Measurements from ENCODE around the gene TFB2M. TPM values are rescaled to one million over a fixed set of nuclear protein-coding genes. Genes with fewer than 3 reads are reported as not detected.
"Not testable (repeated sequence)": the region's sequence is repeated elsewhere in the genome, so short reads cannot be mapped to it uniquely, and the experiment has no call there.

Gene TFB2M
- total RNA-seq, 2 donors from 2014 or later: 10.2 to 12.3 TPM

DNA sequence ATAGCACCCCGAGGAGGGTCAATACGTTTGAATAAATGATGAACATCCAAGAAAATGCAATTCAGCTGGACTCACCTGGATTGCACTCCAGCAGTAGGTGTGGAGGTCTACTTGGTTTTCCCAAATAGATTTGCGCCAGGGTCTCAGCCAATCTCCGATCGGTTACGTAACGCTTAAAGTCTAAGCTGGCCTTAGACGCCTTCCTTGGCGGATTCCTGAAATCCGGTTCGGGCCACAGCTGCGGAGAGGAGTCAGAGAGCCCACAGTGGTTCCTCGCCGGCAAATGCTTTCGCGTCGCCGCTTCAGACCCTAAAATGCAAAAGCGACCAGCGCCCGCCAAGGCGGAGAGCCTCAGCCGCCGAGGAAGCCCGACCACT is 322 bp downstream of the TFB2M start:
- peak; percentile 1 for ATAC-seq
- intact Hi-C loops (cut with DNase I, micrococcal nuclease): loop anchor here in 1 of 2 donors (10.0 kb wide), 1 partner anchor 79 kb away; no protein-coding TSS in a partner anchor
- no peak for DNase-seq

DNA sequence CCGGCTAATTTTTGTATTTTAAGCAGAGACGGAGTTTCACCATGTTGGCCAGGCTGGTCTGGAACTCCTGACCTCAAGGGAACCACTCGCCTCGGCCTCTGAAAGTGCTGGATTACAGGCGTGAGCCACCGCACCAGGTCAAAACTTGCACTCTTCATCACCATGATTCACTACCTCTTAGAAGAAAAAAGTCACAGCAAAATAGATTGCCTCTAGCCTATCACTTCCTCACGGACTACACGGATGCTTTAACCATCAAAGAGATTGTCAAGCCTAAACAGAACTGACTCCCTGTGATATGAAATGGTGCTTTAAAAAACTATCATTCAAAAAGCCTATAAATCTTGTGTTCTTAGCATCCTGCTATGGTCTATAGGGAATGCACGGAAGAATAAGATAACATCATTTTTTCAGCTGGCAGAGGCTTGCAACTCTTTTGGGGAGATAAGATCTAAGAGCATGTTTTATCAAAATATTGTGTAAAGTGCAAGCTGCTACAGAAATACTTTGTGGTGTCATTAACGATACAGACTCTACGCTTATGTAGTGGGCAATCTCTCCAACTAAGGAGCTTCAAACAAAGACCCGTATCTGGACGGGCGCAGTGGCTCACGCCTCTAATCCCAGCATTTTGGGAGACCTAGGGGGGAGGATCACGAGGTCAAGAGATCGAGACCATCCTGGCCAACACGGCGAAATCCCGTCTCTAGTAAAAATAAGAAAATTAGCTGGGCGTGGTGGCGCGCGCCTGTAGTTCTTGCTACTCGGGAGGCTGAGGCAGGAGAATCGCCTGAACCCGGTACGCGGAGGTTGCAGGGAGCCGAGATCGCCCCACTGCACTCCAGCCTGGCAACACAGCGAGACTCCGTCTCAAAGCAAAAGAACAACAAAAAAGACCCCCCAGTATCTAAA is 966 bp downstream of the TFB2M start:
- intact Hi-C loops (cut with DNase I, micrococcal nuclease): loop anchor here in 1 of 2 donors (10.0 kb wide), 1 partner anchor 80 kb away; no protein-coding TSS in a partner anchor
- DNase-seq (peak in 1 of 2 donors; percentile 32), ATAC-seq (no peak)

DNA sequence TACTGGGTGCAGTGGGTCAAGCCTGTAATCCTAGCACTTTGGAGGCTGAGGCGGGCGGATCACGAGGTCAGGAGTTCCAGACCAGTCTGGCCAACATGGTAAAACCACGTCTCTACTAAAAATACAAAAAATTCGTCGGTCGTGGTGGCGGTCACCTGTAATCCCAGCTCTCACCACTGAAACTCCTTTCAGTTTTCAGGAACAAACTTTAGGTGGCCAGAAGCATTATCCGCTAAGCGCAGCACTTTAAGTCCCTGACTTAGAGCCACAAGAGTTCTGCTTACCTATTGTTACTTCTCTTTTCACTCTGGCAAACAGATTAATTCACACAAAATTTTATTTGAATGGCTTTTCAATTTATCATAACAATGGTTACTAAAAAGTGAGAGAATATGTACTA is 5.2 kb downstream of the TFB2M start:
- not testable (repeated sequence) for DNase-seq, ATAC-seq
- intact Hi-C loops (cut with DNase I, micrococcal nuclease): loop anchor here in 1 of 2 donors (10.0 kb wide), 1 partner anchor 84 kb away; no protein-coding TSS in a partner anchor

DNA sequence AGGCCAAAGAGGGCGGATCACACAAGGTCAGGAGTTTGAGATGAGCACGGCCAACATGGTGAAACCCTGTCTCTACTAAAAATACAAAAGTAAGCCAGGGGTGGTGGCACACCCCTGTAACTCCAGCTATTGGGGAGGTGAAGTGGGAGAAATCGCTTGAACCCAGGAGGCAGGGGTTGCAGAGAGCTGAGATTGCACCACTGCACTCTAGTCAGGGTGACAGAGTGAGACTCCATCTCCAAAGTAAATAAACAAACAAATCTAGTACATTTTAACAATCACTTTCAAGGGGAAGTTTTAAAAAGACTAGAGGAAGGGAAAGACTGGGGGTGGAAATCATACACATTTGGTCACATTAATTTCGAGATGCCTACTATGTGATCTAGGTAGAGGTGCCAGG is 6.8 kb downstream of the TFB2M start:
- ATAC-seq (no peak), DNase-seq (no peak)
- intact Hi-C loops (cut with DNase I, micrococcal nuclease): no loop called here

DNA sequence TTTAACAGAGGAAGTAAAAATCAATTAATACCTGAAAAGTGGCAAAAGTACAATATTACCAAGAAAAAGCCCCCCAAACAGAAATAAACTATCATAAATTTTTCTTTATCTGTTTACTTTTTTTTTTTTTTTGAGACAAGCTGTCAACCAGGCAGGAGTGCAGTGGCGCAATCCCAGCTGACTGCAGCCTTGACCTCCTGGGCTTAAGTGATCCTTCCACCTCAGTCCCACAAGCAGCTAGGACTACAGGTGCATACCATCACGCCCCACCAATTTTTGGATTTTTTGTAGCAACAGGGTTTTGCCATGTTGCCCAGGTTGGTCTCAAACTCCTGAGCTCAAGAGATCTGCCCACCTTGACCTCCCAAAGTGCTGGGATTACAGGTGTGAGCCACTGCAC is 8.0 kb downstream of the TFB2M start:
- ATAC-seq (no peak), DNase-seq (no peak)
- intact Hi-C loops (cut with DNase I, micrococcal nuclease): no loop called here

DNA sequence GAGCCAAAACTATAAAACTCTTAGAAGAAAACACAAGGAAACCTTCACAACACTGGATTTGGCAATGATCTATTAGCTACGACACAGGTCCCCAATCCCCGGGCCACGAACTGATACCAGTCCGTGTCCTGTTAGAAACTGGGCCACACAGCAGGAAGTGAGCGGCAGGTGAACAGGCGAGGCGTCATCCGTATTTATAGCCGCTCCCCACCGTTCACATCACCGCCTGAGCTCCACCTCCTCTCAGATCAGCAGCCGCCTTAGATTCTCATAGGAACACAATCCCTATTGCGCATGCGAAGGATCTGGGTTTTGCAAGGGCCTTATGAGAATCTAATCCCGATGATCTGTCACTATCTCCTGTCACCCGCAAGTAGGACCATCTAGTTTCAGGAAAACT is 11.9 kb downstream of the TFB2M start:
- intact Hi-C loops (cut with DNase I, micrococcal nuclease): no loop called here
- DNase-seq (no peak), ATAC-seq (no peak)

DNA sequence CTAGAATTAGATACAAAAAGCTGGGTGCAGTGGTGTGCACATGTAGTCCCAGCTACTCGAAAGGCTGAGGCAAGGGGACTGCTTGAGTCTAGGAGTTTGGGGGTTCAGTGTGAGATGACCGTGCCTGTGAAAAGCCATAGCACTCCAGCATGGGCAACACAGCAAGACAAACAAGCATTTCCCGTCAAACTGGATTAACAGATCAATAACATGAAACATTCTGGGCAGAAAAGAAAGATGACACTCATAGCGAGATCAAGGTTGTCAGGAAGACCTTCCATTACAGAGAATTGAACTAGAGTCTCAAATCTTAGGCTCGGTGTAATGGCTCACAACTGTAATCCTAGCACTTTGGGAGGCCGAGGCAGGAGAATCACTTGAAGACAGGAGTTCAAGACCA is 14.0 kb downstream of the TFB2M start:
- ATAC-seq (no peak), DNase-seq (no peak)
- intact Hi-C loops (cut with DNase I, micrococcal nuclease): no loop called here

DNA sequence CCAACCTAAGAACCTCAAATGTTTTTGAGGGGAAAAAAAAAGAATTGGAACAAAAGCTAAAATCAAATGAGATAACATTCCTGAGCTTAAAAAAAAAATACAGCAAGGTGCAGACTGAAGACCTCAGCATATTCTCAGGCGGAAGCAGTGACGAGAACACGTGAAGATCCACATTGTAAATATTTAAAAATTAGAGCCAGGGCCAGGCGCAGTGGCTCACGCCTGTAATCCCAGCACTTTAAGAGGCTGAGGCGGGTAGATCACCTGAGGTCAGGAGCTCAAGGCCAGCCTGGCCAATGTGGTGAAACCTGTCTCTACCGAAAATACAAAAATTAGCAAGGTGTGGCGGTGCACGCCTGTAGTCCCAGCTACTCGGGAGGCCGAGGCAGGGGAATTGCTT is 15.7 kb downstream of the TFB2M start:
- intact Hi-C loops (cut with DNase I, micrococcal nuclease): no loop called here
- DNase-seq: no peak

DNA sequence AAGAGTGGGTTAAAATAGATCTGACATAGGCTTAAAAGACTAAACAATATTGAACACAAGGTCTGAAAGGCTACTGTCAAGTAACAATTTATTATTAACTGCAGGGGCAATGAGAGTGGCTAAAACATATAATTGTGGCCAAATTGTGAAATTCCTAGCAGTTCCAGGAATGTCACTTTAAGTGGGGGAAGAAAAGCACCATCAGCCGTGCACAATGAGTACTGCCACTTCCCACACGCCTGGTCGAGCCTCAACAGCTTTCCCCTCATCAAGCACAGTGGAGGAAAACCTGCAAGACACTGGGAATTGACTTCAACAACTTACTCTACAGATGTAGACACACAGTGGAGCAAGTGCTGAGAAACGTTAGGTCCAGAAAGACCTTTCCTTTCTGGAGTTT is 16.4 kb downstream of the TFB2M start:
- ATAC-seq: no peak
- DNase-seq: no peak
- intact Hi-C loops (cut with DNase I, micrococcal nuclease): no loop called here

More for the DNA sequence above, 15.7 kb downstream of the TFB2M start:
- ATAC-seq: no peak

DNA sequence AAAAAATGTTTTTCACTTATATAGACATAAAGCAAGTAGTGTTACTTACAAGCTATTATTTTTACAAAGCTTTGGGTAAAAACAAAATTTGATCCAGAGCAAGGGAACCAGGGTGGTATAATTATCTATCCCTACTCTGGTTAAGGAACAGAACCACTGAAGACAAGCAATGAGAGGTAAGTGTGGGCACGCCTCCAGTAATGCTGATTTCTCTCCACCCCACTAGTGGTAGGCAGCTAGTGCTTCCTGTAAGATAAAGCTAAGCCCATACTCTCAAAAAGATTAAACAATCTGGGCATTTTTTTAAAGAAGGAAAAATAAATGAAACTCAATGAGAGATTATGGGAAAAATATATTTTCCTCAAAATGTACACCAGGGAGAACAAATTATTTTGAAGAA is 22.1 kb downstream of the TFB2M start:
- DNase-seq (no peak), ATAC-seq (no peak)
- intact Hi-C loops (cut with DNase I, micrococcal nuclease): no loop called here

DNA sequence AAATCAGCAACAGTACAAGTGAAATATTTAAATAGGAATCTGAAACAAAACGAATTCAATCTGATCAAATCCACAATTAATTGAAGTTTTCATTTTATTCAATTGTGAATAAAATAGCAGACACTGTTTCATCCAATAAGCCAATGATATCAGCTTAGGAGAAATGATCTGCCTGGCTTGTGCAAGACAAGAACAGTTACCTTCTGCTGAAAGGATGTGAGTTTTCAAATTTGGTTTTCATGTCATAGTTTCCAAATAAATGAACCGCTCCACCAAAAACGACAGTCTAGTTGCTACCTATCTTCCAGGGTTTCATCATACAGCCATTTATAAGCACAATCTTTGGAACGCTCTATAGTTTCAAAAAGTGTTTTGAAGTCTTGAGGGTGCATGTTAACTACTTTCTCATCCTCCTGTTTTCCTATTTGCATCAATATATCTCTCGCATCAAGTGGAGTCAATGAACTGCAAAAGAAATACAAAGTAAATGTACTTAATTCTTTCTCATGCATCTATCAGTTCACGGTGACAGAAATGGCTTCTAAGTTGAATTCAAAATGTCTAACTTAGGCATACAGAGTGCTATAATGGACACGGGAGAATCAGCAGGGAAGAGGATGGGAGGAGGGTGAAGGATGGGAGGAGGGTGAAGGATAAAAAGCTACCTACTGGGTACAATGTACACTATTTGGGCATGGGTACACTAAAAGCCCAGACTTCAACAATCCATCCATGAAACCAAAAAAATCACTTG is 25.1 kb downstream of the TFB2M start:
- no peak for ATAC-seq
- no peak for DNase-seq
- intact Hi-C loops (cut with DNase I, micrococcal nuclease): no loop called here

DNA sequence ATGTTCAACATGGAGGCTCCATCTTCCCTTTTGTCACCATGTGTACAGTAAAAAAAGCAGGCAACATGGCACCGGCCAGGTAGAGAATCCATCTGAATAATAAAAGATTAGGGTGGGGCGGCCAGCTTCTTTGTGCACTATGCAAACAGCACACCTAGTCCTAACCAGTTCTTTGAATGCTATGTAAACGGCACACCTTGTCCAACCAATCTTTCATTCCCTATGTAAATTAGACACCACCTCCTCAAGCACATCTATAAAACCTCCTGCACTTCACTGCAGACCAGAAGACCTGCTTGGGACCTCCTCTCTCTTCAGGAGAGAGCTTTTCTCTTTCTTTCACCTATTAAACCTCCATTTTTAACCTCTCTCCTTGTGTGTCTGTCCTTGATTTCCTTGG is 28.2 kb downstream of the TFB2M start:
- DNase-seq (peak; percentile 58 to 59), ATAC-seq (peak; percentile 100)
- intact Hi-C loops (cut with DNase I, micrococcal nuclease): no loop called here

DNA sequence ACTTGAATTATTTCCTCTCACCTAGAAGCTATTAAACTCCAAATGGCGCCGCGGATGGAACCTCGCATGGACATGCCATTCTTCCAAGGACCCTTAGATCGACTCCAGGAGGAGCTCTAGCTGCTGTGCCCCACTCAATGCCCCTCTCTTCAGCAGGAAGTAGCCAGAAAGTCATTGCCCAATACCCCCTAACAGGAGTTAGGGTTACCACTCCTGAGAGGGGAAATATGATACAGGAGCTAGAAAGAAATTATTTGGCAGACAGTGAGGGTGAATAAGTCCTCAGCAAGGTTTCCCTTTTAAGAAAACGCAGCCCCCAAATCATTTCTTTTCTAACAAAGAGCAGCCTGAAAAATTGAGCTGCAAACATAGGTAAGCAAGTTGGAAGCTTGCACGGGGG is 28.6 kb downstream of the TFB2M start:
- no peak for DNase-seq
- no peak for ATAC-seq
- intact Hi-C loops (cut with DNase I, micrococcal nuclease): no loop called here

DNA sequence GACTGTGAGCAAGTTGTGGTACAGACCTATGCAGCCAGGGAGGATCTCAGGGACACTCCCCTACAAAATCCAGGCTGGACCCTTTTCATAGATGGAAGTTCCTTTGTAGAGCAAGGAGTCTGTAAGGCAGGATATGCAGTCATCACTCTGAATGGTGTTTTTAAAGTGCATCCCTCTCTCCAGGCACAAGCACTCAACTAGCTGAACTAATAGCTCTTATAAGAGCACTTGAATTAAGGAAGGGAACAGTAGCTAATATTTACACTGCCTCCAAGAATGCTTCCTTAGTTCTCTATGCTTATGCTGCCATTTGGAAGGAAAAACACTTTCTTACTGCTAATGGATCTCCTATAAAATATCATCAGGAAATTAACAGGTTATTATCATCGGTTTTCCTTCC is 31.9 kb downstream of the TFB2M start:
- ATAC-seq (no peak), DNase-seq (no peak)
- intact Hi-C loops (cut with DNase I, micrococcal nuclease): no loop called here

DNA sequence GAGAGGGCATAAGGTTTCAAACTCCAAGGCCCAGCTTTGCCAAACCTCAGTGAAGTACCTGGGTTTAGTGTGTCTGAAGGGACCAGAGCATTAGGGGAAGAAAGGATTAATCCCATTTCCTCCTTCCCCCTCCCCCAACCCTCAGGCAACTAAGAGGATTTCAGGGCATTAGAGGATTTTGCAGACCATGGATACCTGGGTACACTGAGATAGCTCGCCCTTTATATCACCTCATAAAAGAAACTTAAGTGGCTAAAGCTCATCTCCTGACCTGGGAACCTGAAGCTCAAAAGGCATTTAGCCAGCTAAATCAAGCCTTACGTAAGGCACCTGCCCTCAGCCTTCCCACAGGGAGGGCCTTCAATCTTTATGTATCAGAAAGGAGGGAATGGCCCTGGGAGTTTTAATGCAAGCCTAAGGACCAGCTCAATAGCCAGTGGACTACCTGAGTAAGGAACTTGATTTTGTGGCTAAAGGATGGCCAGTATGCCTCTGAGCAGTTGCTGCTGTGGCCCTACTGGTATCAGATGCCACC is 32.6 kb downstream of the TFB2M start:
- intact Hi-C loops (cut with DNase I, micrococcal nuclease): no loop called here
- ATAC-seq: no peak
- DNase-seq: no peak

DNA sequence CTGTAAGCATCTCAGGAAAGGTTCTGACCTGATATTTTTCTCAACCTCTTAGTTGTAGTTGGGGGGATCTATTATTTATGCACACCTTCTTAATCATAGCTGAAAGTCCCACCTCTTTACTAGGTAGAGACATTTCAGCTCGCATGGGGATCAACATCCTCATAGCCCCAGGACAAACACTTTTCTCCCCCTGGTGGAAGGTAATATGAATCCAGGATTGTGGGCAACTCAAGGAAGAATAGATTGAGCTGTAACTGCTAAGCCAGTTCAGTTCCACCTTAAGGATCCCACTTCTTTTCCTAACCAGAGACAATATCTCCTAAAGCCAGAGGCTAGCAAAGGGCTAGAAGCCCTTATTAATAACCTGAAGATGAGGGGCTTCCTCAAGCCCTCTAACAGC is 33.5 kb downstream of the TFB2M start:
- ATAC-seq (no peak), DNase-seq (no peak)
- intact Hi-C loops (cut with DNase I, micrococcal nuclease): no loop called here

DNA sequence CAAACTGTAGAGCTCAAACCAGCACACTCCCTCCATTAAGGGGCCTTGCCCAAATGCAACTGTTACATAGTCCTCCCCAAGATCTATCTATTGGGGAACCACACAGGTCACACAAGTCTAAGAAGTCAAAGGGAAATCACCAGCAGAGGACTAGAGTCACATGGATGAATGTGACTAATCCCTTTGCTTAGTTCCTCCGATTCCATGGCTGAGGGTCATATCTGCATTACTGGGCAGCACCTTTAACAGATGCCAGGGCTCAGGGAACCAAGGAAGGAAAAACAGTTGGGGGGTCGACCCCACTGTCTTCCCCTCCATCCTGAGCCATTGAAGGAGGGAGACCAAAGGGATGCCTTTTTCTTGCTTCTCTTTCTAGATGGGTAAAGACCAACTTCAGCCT is 35.6 kb downstream of the TFB2M start:
- no peak for ATAC-seq
- intact Hi-C loops (cut with DNase I, micrococcal nuclease): no loop called here
- no peak for DNase-seq

DNA sequence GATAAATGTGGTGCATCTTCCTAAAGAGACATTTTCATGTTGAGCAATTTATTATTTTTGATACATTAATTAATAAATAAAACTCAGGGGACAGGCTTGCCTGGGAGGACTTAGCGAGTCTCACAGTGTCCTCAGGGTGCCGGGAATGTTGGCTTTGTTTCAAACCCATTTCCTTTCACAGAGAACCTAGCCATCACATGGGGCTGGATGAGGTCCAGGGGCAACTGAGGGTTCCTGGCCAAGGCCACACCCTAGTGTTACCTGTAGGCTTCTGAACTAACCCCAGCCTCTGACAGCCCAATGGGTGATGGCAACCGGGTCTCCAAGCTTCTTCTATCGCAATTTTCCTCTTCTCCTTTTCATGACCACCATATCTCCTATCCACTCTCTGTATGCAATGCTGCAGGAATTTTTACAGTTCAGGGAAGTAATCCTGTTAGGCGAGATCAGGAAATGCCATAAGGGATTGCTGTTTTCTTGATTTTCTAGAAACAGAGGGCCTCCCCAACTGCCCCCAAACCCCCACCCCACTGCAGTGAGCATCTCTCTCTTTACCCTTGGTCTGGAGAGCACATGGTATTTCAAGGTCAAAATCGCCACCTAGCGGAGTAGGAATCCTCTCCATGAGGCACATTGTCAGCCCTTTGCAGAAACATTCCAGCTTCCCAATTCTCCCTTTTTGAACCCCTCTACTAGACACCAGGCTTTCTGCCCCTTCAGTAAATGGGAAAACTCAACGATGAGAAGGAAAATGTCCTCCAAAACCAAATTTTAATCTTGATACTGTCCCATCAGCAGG is 36.9 kb downstream of the TFB2M start:
- DNase-seq: no peak
- intact Hi-C loops (cut with DNase I, micrococcal nuclease): no loop called here
- ATAC-seq: no peak

Measured in left colon (tissue), 2 donors.